Mucosa of descending colon (tissue), 3 donors: Measurements from ENCODE around the gene ENAH. TPM values are rescaled to one million over a fixed set of nuclear protein-coding genes. Genes with fewer than 3 reads are reported as not detected.
A peak's percentile ranks its signal among the peaks of the same experiment; 100 is the strongest.

ENCODE experiments used
- ATAC-seq: fragments of 200-7000 bp; cut with Tn5 transposase; one replicate; pipeline ENCODE4 v1.9.1; 2020; ENCODE audit warnings: mild to moderate bottlenecking, moderate library complexity
- DNase-seq, 3 donors: peaks; one replicate each; pipeline ENCODE4 v3.0.0-alpha.2; 2020
- H3K36me3 ChIP-seq: fragments of 200-600 bp; one replicate; pipeline ENCODE4 v1.8.0; 2021; ENCODE audit warnings: low read depth, mild to moderate bottlenecking
- H3K4me1 ChIP-seq: fragments of 200-600 bp; one replicate; pipeline ENCODE4 v1.8.0; 2021; ENCODE audit warnings: low read depth, mild to moderate bottlenecking
- H3K4me3 ChIP-seq: fragments of 200-600 bp; one replicate; pipeline ENCODE4 v1.8.0; 2021; ENCODE audit warnings: mild to moderate bottlenecking
- H3K9me3 ChIP-seq: fragments of 200-600 bp; one replicate; pipeline ENCODE4 v1.8.0; 2021; ENCODE audit warnings: mild to moderate bottlenecking
- CTCF ChIP-seq: fragments of 200-600 bp; IDR thresholded peaks from one replicate; pipeline ENCODE4 v1.8.0; 2022; ENCODE audit warnings: antibody characterized with exemption, mild to moderate bottlenecking
- intact Hi-C, 2 donors: fragments of 100-400 bp; cut with DNase I in 1 of 2; cut with micrococcal nuclease in 1 of 2; formaldehyde crosslinking; loops; one replicate each; pipeline versions ENCODE4 v1.11.0 to v1.11.1; 2022; cut with DNase I, micrococcal nuclease
- total RNA-seq, 3 donors: library from RNA; stranded (reverse); fragmentation: NEBNext Ultra II Directional in 2 of 3; extraction: Animal tissue kit (Norgen Biotek cat#: 25700) in 2 of 3; gene quantifications; one replicate each; pipeline versions ENCODE4 v1.2.1 to v1.2.4, GENCODE V29; 2021 to 2023
- donor health status: DM: no; HTN: no; CAD: no; lungs with moderate emphysema.
- donor health status: DM: no; HTN: no; CAD: no.
- donor health status: DM: no; HTN: yes; CAD: no.

Gene ENAH
- total RNA-seq, 3 donors from 2014 or later, result 17.6 to 130 (median 41.3) TPM

GRCh38 chr1:225573216-225573615, 79.7 kb downstream of the ENAH start:
- H3K36me3 ChIP-seq, result no peaks in the 10 kb centered on the region
- no peak for TF ChIP-seq CTCF
- H3K9me3 ChIP-seq, result no peaks in the 10 kb centered on the region
- DNase-seq, result no peak
- H3K4me3 ChIP-seq, result no peak overlapping the region
- no peaks in the 10 kb centered on the region for H3K4me1 ChIP-seq
- no peak for ATAC-seq
- intact Hi-C loops, result no loop called here

- no peak for ATAC-seq
- intact Hi-C loops, result no loop called here
- Histone ChIP-seq H3K36me3 (no peaks in the 10 kb centered on the region), H3K4me1 (no peaks in the 10 kb centered on the region), H3K9me3 (no peaks in the 10 kb centered on the region), H3K4me3 (no peak overlapping the region)
- TF ChIP-seq CTCF, result no peak
- no peak for DNase-seq
These were observed 80.5 kb downstream of the ENAH start for GRCh38 chr1:225572422-225572821.

GRCh38 chr1:225567789-225568188, 85.1 kb downstream of the ENAH start:
- H3K4me1 ChIP-seq, result no peaks in the 10 kb centered on the region
- no peak overlapping the region for H3K4me3 ChIP-seq
- no peak for ATAC-seq
- H3K9me3 ChIP-seq, result no peaks in the 10 kb centered on the region
- TF ChIP-seq CTCF, result no peak
- no peak for DNase-seq
- intact Hi-C loops, result no loop called here
- H3K36me3 ChIP-seq, result no peaks in the 10 kb centered on the region

- ATAC-seq, result peak; percentile 13
- H3K4me3 ChIP-seq, result no peak overlapping the region
- no peaks in the 10 kb centered on the region for H3K36me3 ChIP-seq
- DNase-seq, result no peak
- intact Hi-C loops, result no loop called here
- no peak for TF ChIP-seq CTCF
- no peaks in the 10 kb centered on the region for H3K4me1 ChIP-seq
- no peaks in the 10 kb centered on the region for H3K9me3 ChIP-seq
These were observed 87.1 kb downstream of the ENAH start for GRCh38 chr1:225565847-225566246.

- H3K4me1 ChIP-seq, result no peaks in the 10 kb centered on the region
- H3K4me3 ChIP-seq, result no peak overlapping the region
- no peak for TF ChIP-seq CTCF
- no peaks in the 10 kb centered on the region for H3K36me3 ChIP-seq
- no peaks in the 10 kb centered on the region for H3K9me3 ChIP-seq
- ATAC-seq (no peak), DNase-seq (no peak)
- intact Hi-C loops, result no loop called here
These were observed 91.2 kb downstream of the ENAH start for GRCh38 chr1:225561675-225562074.

- no peak for DNase-seq
- TF ChIP-seq CTCF, result no peak
- H3K4me3 ChIP-seq, result no peak overlapping the region
- H3K36me3 ChIP-seq, result no peaks in the 10 kb centered on the region
- ATAC-seq, result no peak
- no peaks in the 10 kb centered on the region for H3K4me1 ChIP-seq
- intact Hi-C loops, result loop anchor here in 1 of 2 donors (10.0 kb wide), 1 partner anchor 215 kb away; the partner anchor contains the start of gene SRP9
- H3K9me3 ChIP-seq, result no peaks in the 10 kb centered on the region
These were observed 93.0 kb downstream of the ENAH start for GRCh38 chr1:225559902-225560301.
